SK-N-SH (cell line): ENCODE measurements around the gene APPL2.

Experiments
- EP300 ChIP-seq, 2 experiments: IDR thresholded peaks; 2 replicates each; pipeline versions ENCODE4 v1.4.0 to v1.6.1; 2012; ENCODE audit warnings: borderline replicate concordance in 1 of 2, low read depth in 1 of 2, low read length in 1 of 2
- SMC3 ChIP-seq: IDR thresholded peaks from 2 replicates; pipeline ENCODE4 v1.6.1; 2012; ENCODE audit warnings: low read depth, low read length, improper control_type of control experiment
- TAF1 ChIP-seq: IDR thresholded peaks from 2 replicates; pipeline ENCODE4 v1.6.1; 2012; ENCODE audit warnings: low read depth, mild to moderate bottlenecking, low read length, moderate library complexity, borderline replicate concordance
- TCF12 ChIP-seq: IDR thresholded peaks from 2 replicates; pipeline ENCODE4 v1.4.0; 2012
- TF ChIP-seq, protein P1 (sequence below): fragments of 200-600 bp; sonication (generic); IDR thresholded peaks from 2 replicates; pipeline ENCODE4 v1.6.1; 2017; ENCODE audit warnings: antibody characterized with exemption, mild to moderate bottlenecking, moderate library complexity

DNA sequence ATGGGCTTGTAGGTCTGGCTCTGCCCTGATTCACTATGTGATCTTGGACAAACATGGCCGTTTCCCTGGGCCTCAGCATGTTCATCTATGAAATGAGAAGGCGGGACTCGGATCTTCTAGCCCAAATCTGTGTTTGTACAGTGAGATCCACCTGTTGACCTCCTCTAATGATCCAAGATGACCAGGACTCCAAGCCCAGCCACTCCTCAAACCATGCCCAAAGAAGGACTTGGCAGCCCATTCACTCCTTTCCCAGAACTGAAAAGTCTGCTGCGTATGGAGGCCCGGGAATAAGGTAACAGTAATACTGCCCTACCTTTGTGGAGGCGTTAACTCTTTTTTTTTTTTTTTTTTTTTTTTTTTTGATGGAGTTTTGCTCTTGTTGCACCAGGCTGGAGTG, 39.9 kb downstream of the APPL2 start:
- no peak for TF ChIP-seq TAF1
- TF ChIP-seq, protein P1, sequence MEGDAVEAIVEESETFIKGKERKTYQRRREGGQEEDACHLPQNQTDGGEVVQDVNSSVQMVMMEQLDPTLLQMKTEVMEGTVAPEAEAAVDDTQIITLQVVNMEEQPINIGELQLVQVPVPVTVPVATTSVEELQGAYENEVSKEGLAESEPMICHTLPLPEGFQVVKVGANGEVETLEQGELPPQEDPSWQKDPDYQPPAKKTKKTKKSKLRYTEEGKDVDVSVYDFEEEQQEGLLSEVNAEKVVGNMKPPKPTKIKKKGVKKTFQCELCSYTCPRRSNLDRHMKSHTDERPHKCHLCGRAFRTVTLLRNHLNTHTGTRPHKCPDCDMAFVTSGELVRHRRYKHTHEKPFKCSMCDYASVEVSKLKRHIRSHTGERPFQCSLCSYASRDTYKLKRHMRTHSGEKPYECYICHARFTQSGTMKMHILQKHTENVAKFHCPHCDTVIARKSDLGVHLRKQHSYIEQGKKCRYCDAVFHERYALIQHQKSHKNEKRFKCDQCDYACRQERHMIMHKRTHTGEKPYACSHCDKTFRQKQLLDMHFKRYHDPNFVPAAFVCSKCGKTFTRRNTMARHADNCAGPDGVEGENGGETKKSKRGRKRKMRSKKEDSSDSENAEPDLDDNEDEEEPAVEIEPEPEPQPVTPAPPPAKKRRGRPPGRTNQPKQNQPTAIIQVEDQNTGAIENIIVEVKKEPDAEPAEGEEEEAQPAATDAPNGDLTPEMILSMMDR: no peak
- TF ChIP-seq TCF12: no peak
- no peak for TF ChIP-seq SMC3
- no peak for TF ChIP-seq EP300 (IDR thresholded peaks at IDR 0.05; ENCODE audit: borderline replicate concordance in 1 of 2, low read depth in 1 of 2, low read length in 1 of 2)
